HEK293T (cell line): ENCODE results near the gene KLF17.

Source experiments
- ELF4 ChIP-seq: fragments of 450-650 bp; IDR thresholded peaks from 2 replicates; pipeline ENCODE4 v1.6.1; 2017; ENCODE audit warnings: antibody characterized with exemption
- FOXA1 ChIP-seq: fragments of 450-650 bp; IDR thresholded peaks from 2 replicates; pipeline ENCODE4 v1.6.1; 2016; ENCODE audit warnings: mild to moderate bottlenecking
- SP1 ChIP-seq: fragments of 450-650 bp; IDR thresholded peaks from 2 replicates; pipeline ENCODE4 v1.6.1; 2017

GRCh38 chr1:44112486-44112885 is 6.1 kb upstream of the KLF17 start:
- no peak for TF ChIP-seq SP1
- TF ChIP-seq ELF4: no peak
- no peak for TF ChIP-seq FOXA1
